GM12878 (cell line): Measurements from ENCODE around the gene TMSB4X. TPM values are rescaled to one million over a fixed set of nuclear protein-coding genes. Genes with fewer than 3 reads are reported as not detected.

Source experiments
- ATAC-seq: fragments of 200-7000 bp; cut with Tn5 transposase; 3 replicates; pipeline ENCODE4 v1.9.1; 2020; ENCODE audit warnings: mild to moderate bottlenecking, moderate library complexity
- BruUV-seq: library from RNA; stranded (reverse); fragments of 400-500 nt; replicated peaks from 2 replicates; lab custom pipeline; 2021; lab: Mats Ljungman, UMichigan
- CTCF ChIA-PET: fragments of 300-600 bp; sonication (Branson Sonifier 250); formaldehyde crosslinking; extraction: SDS; loops from one replicate; lab custom pipeline; 2021; ENCODE audit warnings: inconsistent platforms; lab: Yijun Ruan, JAX
- POLR2A ChIA-PET: fragments of 350-600 bp; formaldehyde crosslinking; extraction: SDS; loops from one replicate; lab custom pipeline; 2021; ENCODE audit warnings: inconsistent platforms; lab: Charles Lee
- RAD21 ChIA-PET: fragments of 300-600 bp; sonication (Branson Sonifier 250); formaldehyde crosslinking; loops from one replicate; lab custom pipeline; 2023; ENCODE audit warnings: antibody characterized with exemption; ENCODE audit not compliant: unreplicated experiment; lab: Charles Lee
- SMC1A ChIA-PET: fragments of 300-600 bp; sonication (Branson Sonifier 250); formaldehyde crosslinking; loops from one replicate; lab custom pipeline; 2023; ENCODE audit not compliant: unreplicated experiment, uncharacterized antibody; lab: Charles Lee
- DNase-seq: peaks from one replicate; pipeline ENCODE4 v3.0.0-alpha.2; 2011; ENCODE audit warnings: low read depth, low spot score
- FAIRE-seq: peaks from 3 replicates; lab custom pipeline; 2011; peaks lifted over from hg19 to GRCh38; lab: Jason Lieb, UNC
- H2AFZ ChIP-seq: 2 replicates; pipeline ENCODE4 v1.6.0; 2011; ENCODE audit warnings: low read depth, low read length, control low read depth; ENCODE audit not compliant: control insufficient read depth
- H3K27ac ChIP-seq: 2 replicates; pipeline ENCODE4 v1.5.1; 2011; ENCODE audit warnings: control low read depth; ENCODE audit not compliant: control insufficient read depth, insufficient read depth
- H3K27me3 ChIP-seq, 2 experiments: replicated peaks in 1 of 2; 2 replicates each; pipeline versions ENCODE4 v1.6.0 to v1.6.1; 2011; ENCODE audit warnings: low read length in 1 of 2; ENCODE audit not compliant: control insufficient read depth in 2 of 2, insufficient read depth in 2 of 2
- H3K36me3 ChIP-seq, 2 experiments: 2 replicates each; pipeline ENCODE4 v1.5.1; 2011; ENCODE audit warnings: low read length in 1 of 2; ENCODE audit not compliant: control insufficient read depth in 2 of 2, insufficient read depth in 2 of 2
- H3K4me1 ChIP-seq: 2 replicates; pipeline ENCODE4 v1.6.1; 2011; ENCODE audit warnings: mild to moderate bottlenecking, low read length, moderate library complexity, mixed read lengths; ENCODE audit not compliant: control insufficient read depth, insufficient read depth
- H3K4me2 ChIP-seq: 2 replicates; pipeline ENCODE4 v1.6.0; 2011; ENCODE audit warnings: control low read depth; ENCODE audit not compliant: control insufficient read depth, insufficient read depth
- H3K4me3 ChIP-seq: fragments of 200-600 bp; sonication (generic); 2 replicates; pipeline ENCODE4 v1.5.1; 2016
- H3K79me2 ChIP-seq: 2 replicates; pipeline ENCODE4 v1.6.0; 2011; ENCODE audit warnings: low read length; ENCODE audit not compliant: control insufficient read depth, insufficient read depth
- H3K9ac ChIP-seq: 2 replicates; pipeline ENCODE4 v1.8.0; 2011; ENCODE audit warnings: low read length, control low read depth, mixed read lengths; ENCODE audit not compliant: control insufficient read depth, insufficient read depth
- H3K9me3 ChIP-seq: replicated peaks from 3 replicates; pipeline ENCODE4 v1.5.1; 2011; ENCODE audit warnings: mild to moderate bottlenecking, low read length; ENCODE audit not compliant: control insufficient read depth, insufficient read depth
- H4K20me1 ChIP-seq: 2 replicates; pipeline ENCODE4 v1.6.0; 2011; ENCODE audit not compliant: control insufficient read depth, insufficient read depth
- FOS ChIP-seq: IDR thresholded peaks from 3 replicates; pipeline ENCODE4 v1.6.1; 2011; ENCODE audit warnings: borderline replicate concordance; ENCODE audit not compliant: insufficient read length; ENCODE audit errors: extremely low read depth
- HDGF ChIP-seq: fragments of 450-650 bp; IDR thresholded peaks from 2 replicates; pipeline ENCODE4 v1.6.1; 2016; ENCODE audit warnings: antibody characterized with exemption
- HSF1 ChIP-seq: fragments of 150-350 bp; IDR thresholded peaks from 2 replicates; pipeline ENCODE4 v1.6.1; 2014; ENCODE audit warnings: mild to moderate bottlenecking, low read depth, low read length
- IKZF2 ChIP-seq, 2 experiments: fragments of 450-650 bp; IDR thresholded peaks; 2 replicates each; pipeline ENCODE4 v1.6.1; 2017; ENCODE audit warnings: mild to moderate bottlenecking in 2 of 2, moderate library complexity in 2 of 2
- KLF5 ChIP-seq: fragments of 450-650 bp; IDR thresholded peaks from 2 replicates; pipeline ENCODE4 v1.6.1; 2014; ENCODE audit warnings: mild to moderate bottlenecking; ENCODE audit not compliant: partially characterized antibody
- NKRF ChIP-seq: fragments of 450-650 bp; conservative IDR thresholded peaks from 2 replicates; pipeline ENCODE4 v1.6.1; 2017; ENCODE audit warnings: mild to moderate bottlenecking, moderate library complexity
- NRF1 ChIP-seq: conservative IDR thresholded peaks from 2 replicates; pipeline ENCODE4 v1.6.1; 2011; ENCODE audit warnings: mild to moderate bottlenecking, low read depth, low read length, improper control_type of control experiment
- SREBF2 ChIP-seq: IDR thresholded peaks from 2 replicates; pipeline ENCODE4 v1.6.1; 2012; ENCODE audit warnings: mild to moderate bottlenecking, low read length
- TAF1 ChIP-seq: IDR thresholded peaks from 2 replicates; pipeline ENCODE4 v1.6.1; 2011; ENCODE audit warnings: mild to moderate bottlenecking, low read depth, low read length, borderline replicate concordance
- TCF7 ChIP-seq: IDR thresholded peaks from 2 replicates; pipeline ENCODE4 v1.6.1; 2014; ENCODE audit warnings: antibody characterized with exemption, borderline replicate concordance
- ZBTB40 ChIP-seq: fragments of 450-650 bp; IDR thresholded peaks from 2 replicates; pipeline ENCODE4 v1.6.1; 2016; ENCODE audit warnings: mild to moderate bottlenecking, moderate library complexity, borderline replicate concordance
- ZNF217 ChIP-seq: fragments of 450-650 bp; IDR thresholded peaks from 2 replicates; pipeline ENCODE4 v1.6.1; 2017; ENCODE audit warnings: antibody characterized with exemption, mild to moderate bottlenecking
- ZNF622 ChIP-seq: fragments of 450-650 bp; IDR thresholded peaks from 2 replicates; pipeline ENCODE4 v1.6.1; 2017; ENCODE audit warnings: mild to moderate bottlenecking, inconsistent platforms
- WGBS: methylation state at CpG from one replicate; pipeline ENCODE4 v1.1.6; 2016; ENCODE audit warnings: low lambda C conversion rate; ENCODE audit not compliant: insufficient replicate concordance, insufficient coverage; ENCODE audit errors: missing lambda C conversion rate; 5-methylcytosine and 5-hydroxymethylcytosine counted together
- in situ Hi-C: fragments of 300-500 bp; cut with MboI; formaldehyde crosslinking; loops from 9 replicates; pipeline ENCODE4 v1.14.3; 2018; ENCODE audit warnings: mixed read lengths
- intact Hi-C: fragments of 100-400 bp; cut with micrococcal nuclease; formaldehyde crosslinking; loops from one replicate; pipeline ENCODE4 v1.14.2; 2022; ENCODE audit not compliant: unreplicated experiment
- polyA plus RNA-seq, 11 experiments: library from polyadenylated mRNA; depleted of rRNA in 4 of 11; unstranded in 6 of 11; stranded (reverse) in 5 of 11; fragments of >200 nt; fragmentation: Nextera tagmentation in 4 of 11; fragmentation: Illumina TruSeq in 1 of 11; extraction: Ambion mirVana in 4 of 11; extraction: Trizol in 1 of 11; gene quantifications; 1 replicate in 1 of 11; 2 replicates in 10 of 11; pipeline versions ENCODE4 v1.2.1 to v1.2.3, GENCODE V29; 2011 to 2016; ENCODE audit warnings: inconsistent platforms in 2 of 11, missing spikeins in 2 of 11, low read depth in 1 of 11
- total RNA-seq, 4 experiments: library from RNA; depleted of rRNA in 3 of 4; stranded (reverse); fragments of >200 nt in 3 of 4; fragmentation: Illumina TruSeq in 1 of 4; extraction: Trizol in 1 of 4; gene quantifications; 2 replicates each; pipeline versions ENCODE4 v1.2.1 to v1.2.3, GENCODE V29; 2013 to 2021

Gene TMSB4X
- total and polyA plus RNA-seq, 10 of the 15 experiments (the other 5 are each of a cell fraction or from before 2014, with no cell fraction given), result 13,924 to 37,234 (median 23,705) TPM

GRCh38 chrX:12972878-12973560 is 1.9 kb upstream of the TMSB4X start:
- Histone ChIP-seq H3K36me3 (no peaks in the 10 kb centered on the region), H3K4me2 (peak overlapping the region; percentile 84), H3K27ac (peak overlapping the region; percentile 82), H4K20me1 (no peaks in the 10 kb centered on the region), H3K4me1 (peaks cover 7% of the 10 kb centered on the region), H3K9me3 (no peaks in the 10 kb centered on the region; the same call in 2 of the 3 replicates), H3K4me3 (peak overlapping the region; percentile 78), H3K27me3 (no peaks in the 10 kb centered on the region), H3K9ac (peak overlapping the region; percentile 93), H3K79me2 (peaks cover 64% of the 10 kb centered on the region), H2AFZ (no peak overlapping the region)
- intact Hi-C loops, result no loop called here
- ChIA-PET RAD21 (interaction anchor here (1.1 to 23.0 kb wide), 8 partner anchors 16 to 515 kb away, joined by 4 to 562 read pairs (median 22); no protein-coding TSS in a partner anchor), SMC1A (interaction anchor here (1.0 to 24.6 kb wide), 8 partner anchors 20 to 119 kb away, joined by 3 to 595 read pairs (median 6); no protein-coding TSS in a partner anchor), CTCF (interaction anchor here (0.6 to 5.2 kb wide), 6 partner anchors 12 to 27 kb away, joined by 3 to 32 read pairs (median 6); no protein-coding TSS in a partner anchor), POLR2A (interaction anchor here (0.8 to 12.7 kb wide), 9 partner anchors 15 to 282 kb away, joined by 3 to 138 read pairs (median 4); no protein-coding TSS in a partner anchor)
- BruUV-seq, result TSS peak; percentile 48
- 41% methylated on average over 12 of the region's 12 CpGs for WGBS
- DNase-seq (no peak), FAIRE-seq (no peak), ATAC-seq (no peak)
- in situ Hi-C loops, result loop anchor here (25.0 kb wide), 1 partner anchor 689 kb away; the partner anchor contains the start of gene TCEANC
- TF ChIP-seq HDGF (no peak), NRF1 (no peak), NKRF (no peak), IKZF2 (IDR thresholded peaks at IDR 0.05) (peak in 1 of 2 experiments; percentile 21; a peak in 1 of 4 replicates), SREBF2 (no peak), ZNF622 (no peak), ZNF217 (peak; percentile 82), ZBTB40 (no peak), TAF1 (no peak), FOS (no peak), KLF5 (no peak), TCF7 (no peak), HSF1 (no peak)
